ENCODE measurements around the gene GCGR.

GCGR gene

DNA sequence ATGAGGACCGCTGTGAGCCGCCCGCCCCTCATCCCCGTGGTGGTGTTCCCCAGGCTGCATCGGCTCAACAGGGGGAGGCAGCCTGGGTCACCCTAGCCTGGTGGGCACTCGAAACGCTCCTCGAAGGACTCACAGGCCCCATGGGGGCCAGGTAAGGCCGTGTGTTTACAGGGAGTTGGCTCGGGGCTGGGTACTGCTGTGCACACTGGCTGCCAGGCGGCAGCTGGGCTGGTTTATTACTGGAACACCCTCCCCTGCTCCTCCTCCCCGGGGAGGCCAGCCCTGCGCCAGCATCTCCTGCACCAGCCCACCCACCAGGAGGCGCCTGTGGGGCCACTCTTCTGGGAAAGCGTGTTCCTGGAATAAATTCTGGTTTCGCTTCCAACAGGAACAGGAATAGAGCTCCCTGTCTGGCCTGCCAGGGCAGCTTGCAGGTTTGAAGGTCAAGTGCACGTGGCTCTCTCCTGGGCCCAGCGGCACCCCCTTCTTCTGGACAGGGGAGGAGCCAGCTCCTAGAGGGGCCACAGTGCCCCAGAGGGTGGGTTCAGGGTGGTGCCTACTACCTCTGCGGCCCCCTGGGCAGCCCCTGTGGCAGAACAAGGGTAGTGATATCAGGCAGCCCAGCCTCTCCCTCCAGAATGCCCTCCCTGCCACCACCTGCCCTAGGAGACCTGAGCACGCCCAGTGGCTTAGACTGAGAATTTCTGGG is 17.8 kb downstream of the GCGR start:
- Mint-ChIP-seq H3K27ac (no peak overlapping the region), H3K36me3 (peaks cover 2% of the 10 kb centered on the region), H3K27me3 (peaks cover 4% of the 10 kb centered on the region), H3K9me3 (ENCODE audit: low read depth) (no peaks in the 10 kb centered on the region), H3K4me1 (ENCODE audit: low read depth) (no peaks in the 10 kb centered on the region), H3K4me3 (no peak overlapping the region)

DNA sequence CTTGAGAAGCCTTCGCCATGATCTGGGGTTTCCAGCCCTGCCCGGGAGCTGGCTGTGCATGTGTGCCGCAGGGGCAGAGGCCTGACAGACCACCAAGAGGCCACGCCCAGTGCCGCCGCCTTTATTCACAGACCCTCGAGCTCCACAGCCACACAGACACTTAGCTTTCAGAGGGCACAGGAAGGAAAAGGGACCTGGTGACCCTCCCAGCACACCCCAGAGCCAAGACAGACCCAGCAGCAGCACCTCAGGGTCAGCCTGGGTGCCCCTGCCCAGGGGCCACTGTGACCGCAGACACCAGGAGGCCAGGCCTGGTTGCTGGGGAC is 18.3 kb downstream of the GCGR start:
- Mint-ChIP-seq H3K36me3 (peaks cover 2% of the 10 kb centered on the region), H3K4me3 (no peak overlapping the region), H3K4me1 (ENCODE audit: low read depth) (no peaks in the 10 kb centered on the region), H3K27me3 (peaks cover 2% of the 10 kb centered on the region), H3K9me3 (ENCODE audit: low read depth) (no peaks in the 10 kb centered on the region), H3K27ac (no peak overlapping the region)

DNA sequence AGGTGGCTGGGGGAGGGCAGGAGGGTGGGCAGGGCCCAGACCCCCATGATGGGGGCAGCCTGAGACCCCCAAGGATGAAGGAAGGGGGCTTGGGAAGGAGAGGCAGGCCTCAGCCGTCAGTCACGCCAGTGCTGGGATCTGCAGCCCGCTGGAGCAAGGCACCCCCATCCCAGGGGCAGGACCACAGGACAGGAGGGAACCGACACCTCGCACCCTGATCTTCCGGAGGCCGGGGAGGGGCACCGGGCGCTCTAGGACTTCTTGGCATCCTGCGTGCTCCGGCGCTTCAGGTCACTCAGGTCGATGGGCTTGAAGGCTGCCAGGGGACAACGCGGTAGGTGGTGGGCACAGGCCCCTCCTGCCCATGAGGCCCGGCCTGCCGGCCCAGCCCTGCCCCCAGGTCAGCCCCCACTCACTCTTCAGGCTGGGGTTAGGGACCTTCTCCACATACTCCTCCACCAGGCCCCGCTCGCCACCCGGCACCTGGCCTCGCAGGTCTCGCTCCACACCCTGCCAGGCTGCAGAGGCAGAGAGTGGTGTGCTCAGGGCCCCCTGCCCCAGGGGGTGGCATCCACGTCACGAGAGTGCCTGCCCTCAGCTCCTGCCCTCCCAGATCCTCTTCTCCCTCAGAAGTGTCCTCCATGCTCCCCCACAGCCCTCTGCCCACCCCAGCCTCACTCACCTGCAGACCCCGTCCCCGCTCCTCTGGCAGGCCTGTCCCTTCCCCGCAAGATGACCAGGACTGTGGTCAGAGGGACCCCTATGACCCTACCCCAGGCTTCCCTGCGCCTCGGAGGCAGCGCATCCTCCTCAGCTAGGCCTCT is 19.3 kb downstream of the GCGR start:
- peaks cover 2% of the 10 kb centered on the region for H3K36me3 Mint-ChIP-seq
- no peaks in the 10 kb centered on the region for H3K4me1 Mint-ChIP-seq (ENCODE audit: low read depth)
- H3K27me3 Mint-ChIP-seq = peaks cover 2% of the 10 kb centered on the region

DNA sequence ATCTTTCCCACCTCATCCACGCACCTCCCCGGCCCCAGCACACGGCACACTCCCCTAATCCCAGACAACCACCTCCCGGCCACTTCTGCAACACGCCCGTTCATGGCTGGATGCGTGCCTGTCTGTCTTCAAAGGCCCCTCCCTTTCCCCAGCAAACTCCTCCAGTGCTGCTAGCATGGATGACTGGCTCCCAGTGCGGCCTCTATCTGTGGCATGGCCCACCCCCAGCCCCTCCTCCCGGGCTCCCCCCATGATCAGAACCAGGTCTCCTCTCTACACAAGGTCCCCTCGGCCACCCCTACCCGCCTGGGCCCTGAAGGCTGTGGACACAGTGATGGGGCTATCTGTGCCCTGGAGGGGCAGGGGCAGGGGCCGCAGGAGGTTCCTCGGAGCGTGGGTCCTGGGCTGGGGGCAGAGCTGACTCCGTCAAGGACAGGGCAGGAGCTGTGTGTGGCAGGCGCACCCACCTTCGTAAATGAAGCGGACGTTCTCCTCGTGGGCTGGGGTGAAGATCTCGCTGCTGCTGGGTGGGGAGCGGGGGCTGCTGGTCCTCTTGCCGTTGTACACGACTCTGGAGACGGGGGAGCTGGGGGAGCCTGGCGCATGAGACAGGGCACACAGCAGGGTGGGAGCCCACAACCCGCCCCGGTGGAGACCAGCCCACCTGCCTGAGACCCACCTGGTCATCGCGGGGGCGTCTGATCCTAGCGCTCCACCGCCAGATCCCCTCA is 20.0 kb downstream of the GCGR start:
- peaks cover 2% of the 10 kb centered on the region for H3K36me3 Mint-ChIP-seq
- no peaks in the 10 kb centered on the region for H3K9me3 Mint-ChIP-seq (ENCODE audit: low read depth)
- no peaks in the 10 kb centered on the region for H3K27me3 Mint-ChIP-seq
- H3K4me1 Mint-ChIP-seq (ENCODE audit: low read depth) = no peaks in the 10 kb centered on the region
- H3K4me3 Mint-ChIP-seq = no peak overlapping the region
- H3K27ac Mint-ChIP-seq = no peak overlapping the region

More for the DNA sequence above, 19.3 kb downstream of the GCGR start:
- Mint-ChIP-seq H3K4me3 (no peak overlapping the region), H3K9me3 (ENCODE audit: low read depth) (no peaks in the 10 kb centered on the region), H3K27ac (no peak overlapping the region)

DNA sequence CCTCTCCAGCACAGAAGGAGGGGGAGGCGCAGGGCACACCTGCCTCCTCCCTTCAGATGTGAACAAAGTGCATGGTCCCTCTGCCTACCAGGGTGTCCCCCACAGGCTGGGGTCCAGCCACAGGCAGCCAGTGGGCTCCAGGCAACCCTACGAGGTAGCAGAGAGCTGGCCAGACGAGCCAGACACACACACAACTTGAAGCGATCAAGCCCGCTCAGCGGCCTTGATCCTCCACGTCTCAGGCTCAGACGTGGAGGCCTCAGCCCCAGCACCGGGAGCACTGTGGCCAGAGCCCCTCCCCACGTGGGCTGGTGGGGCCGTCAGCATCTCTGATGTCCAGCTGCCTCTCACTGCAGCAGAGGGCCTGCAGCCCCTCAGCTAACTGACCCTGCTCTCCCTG is 20.6 kb downstream of the GCGR start:
- Mint-ChIP-seq H3K4me3 (no peak overlapping the region), H3K4me1 (ENCODE audit: low read depth) (peaks cover under 1% of the 10 kb centered on the region), H3K27ac (no peak overlapping the region), H3K9me3 (ENCODE audit: low read depth) (no peaks in the 10 kb centered on the region), H3K36me3 (peaks cover 2% of the 10 kb centered on the region), H3K27me3 (no peaks in the 10 kb centered on the region)

DNA sequence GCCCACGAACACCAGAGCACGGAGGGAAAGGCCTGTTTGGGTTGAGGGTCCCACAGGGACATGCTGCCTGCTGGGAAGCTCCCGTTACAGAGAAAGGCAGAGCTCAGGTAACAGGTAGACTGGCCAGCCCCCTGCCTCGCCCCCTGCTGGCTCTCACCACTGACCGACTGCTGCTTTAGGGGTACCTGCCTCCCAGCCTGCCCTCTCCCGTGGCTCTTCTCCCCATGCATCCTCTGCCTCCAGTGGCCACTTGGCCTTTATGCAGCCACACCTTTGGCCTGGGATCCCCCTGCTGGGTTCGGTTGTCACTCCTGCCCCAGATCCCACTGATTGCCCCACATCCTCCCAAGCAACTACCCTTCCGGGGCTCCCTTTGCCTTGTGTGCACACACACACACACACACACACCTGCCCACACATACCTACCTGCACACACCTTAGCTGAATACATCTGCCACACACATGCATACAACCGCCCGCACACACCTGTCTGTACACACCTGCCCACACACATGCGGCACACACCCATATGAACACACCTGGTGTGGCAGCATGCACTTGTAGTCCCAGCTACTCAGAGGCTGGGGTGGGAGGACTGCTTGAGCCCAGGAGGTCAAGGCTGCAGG is 22.0 kb downstream of the GCGR start:
- Mint-ChIP-seq H3K27me3 (no peaks in the 10 kb centered on the region), H3K9me3 (ENCODE audit: low read depth) (no peaks in the 10 kb centered on the region), H3K36me3 (peaks cover 2% of the 10 kb centered on the region), H3K4me3 (no peak overlapping the region), H3K4me1 (ENCODE audit: low read depth) (peaks cover 2% of the 10 kb centered on the region), H3K27ac (no peak overlapping the region)

DNA sequence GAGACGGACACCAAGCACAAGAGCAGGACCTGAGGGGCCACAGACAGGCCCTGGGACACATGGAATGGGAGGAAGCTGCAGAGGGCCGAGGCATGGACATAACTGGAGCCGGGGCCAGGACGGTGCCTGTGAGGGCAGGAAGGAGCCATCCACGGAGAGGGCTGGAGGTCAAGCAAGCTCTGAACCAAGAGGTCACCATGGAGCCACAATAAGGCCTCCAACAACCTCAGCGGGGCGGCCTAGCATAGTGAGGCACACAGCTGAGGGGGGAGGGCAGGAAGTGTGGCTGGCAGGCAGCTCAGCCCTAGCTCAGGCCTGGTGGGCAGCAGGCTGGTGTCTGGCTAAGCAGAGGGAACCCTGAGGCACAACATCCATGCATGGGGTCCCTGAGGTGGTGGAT is 24.7 kb downstream of the GCGR start:
- H3K36me3 Mint-ChIP-seq = peaks cover under 1% of the 10 kb centered on the region
- H3K4me1 Mint-ChIP-seq (ENCODE audit: low read depth) = peaks cover 17% of the 10 kb centered on the region
- H3K27ac Mint-ChIP-seq = no peak overlapping the region
- H3K27me3 Mint-ChIP-seq = no peaks in the 10 kb centered on the region
- no peaks in the 10 kb centered on the region for H3K9me3 Mint-ChIP-seq (ENCODE audit: low read depth)
- no peak overlapping the region for H3K4me3 Mint-ChIP-seq

DNA sequence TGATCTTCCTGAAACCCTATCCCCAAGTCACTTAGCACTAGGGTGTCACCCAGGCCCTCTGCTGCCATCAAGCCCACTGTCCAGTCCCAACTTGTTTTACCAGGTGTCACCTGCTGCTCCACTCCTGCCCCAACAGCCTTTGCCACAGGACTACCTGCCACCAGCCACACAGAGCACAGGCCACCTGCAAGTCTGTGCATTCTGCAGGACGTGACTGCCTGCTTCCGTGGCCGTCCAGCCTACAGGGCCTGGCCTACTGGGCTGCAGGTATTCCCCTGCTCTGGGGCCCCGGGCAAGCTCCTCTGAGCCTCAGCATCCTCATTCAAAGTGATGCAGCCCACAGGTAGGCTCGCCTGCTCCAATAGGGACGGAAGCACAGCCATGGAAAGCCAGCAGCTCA is 25.9 kb downstream of the GCGR start:
- peaks cover 19% of the 10 kb centered on the region for H3K4me1 Mint-ChIP-seq (ENCODE audit: low read depth)
- H3K4me3 Mint-ChIP-seq = peak overlapping the region; percentile 10
- no peaks in the 10 kb centered on the region for H3K27me3 Mint-ChIP-seq
- H3K36me3 Mint-ChIP-seq = no peaks in the 10 kb centered on the region
- H3K9me3 Mint-ChIP-seq (ENCODE audit: low read depth) = no peaks in the 10 kb centered on the region
- H3K27ac Mint-ChIP-seq = no peak overlapping the region

DNA sequence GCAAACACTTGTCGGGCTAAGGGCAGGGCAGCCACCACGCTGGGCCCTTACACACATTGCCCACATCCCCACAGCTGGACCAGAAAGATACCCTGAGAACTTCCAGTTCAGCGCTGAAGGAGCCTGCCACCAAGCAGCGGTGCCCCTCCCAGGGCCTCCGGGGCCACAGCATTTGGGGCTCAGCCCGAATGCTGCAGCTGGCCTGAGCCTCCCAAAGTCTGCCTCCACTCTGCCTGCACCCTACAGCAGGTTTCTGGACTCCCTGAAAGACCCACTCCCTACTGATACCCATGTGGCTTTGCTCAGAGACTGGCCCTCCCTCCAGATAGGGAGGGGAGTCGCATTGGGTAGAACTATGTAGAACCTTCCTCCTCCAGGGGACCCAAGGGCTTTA is 27.6 kb downstream of the GCGR start:
- H3K27me3 Mint-ChIP-seq = no peaks in the 10 kb centered on the region
- H3K36me3 Mint-ChIP-seq = no peaks in the 10 kb centered on the region
- H3K4me1 Mint-ChIP-seq (ENCODE audit: low read depth) = peaks cover 19% of the 10 kb centered on the region
- peak overlapping the region; percentile 94 for H3K27ac Mint-ChIP-seq
- peak overlapping the region; percentile 96 for H3K4me3 Mint-ChIP-seq
- H3K9me3 Mint-ChIP-seq (ENCODE audit: low read depth) = no peaks in the 10 kb centered on the region

DNA sequence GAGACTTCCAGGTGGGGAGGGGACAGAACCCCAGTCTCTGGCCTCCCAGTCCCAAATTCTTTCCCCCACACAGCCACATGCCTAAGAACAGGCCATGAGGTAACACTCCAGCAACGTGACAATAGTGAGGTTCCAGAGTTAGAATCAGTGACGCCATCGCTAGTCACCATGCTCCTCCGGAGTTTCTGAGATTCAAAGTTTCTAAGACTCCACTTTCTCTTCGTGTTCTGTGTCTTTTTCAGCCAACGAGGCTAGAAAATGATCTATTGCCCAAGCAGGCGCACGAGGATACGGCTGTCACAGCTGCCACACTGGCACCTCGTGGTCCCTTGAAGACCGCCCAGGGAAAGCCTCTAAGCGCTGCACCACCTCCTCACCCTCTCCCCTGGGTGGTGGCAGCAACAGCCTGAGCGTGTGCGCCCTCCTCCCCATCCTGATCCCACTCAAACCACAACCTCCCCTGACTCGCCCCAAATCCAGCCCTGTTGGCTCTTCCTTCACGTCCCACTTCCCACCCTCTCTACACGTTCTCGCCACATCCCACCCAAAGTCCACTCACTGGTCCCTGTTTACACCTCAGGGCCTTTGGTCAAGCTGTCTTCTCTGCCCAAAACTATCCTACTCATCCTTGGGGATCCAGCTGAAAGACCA is 28.1 kb downstream of the GCGR start:
- H3K9me3 Mint-ChIP-seq (ENCODE audit: low read depth) = no peaks in the 10 kb centered on the region
- no peaks in the 10 kb centered on the region for H3K27me3 Mint-ChIP-seq
- H3K36me3 Mint-ChIP-seq = no peaks in the 10 kb centered on the region
- peak overlapping the region; percentile 94 for H3K27ac Mint-ChIP-seq
- H3K4me1 Mint-ChIP-seq (ENCODE audit: low read depth) = peaks cover 19% of the 10 kb centered on the region
- H3K4me3 Mint-ChIP-seq = peak overlapping the region; percentile 96

DNA sequence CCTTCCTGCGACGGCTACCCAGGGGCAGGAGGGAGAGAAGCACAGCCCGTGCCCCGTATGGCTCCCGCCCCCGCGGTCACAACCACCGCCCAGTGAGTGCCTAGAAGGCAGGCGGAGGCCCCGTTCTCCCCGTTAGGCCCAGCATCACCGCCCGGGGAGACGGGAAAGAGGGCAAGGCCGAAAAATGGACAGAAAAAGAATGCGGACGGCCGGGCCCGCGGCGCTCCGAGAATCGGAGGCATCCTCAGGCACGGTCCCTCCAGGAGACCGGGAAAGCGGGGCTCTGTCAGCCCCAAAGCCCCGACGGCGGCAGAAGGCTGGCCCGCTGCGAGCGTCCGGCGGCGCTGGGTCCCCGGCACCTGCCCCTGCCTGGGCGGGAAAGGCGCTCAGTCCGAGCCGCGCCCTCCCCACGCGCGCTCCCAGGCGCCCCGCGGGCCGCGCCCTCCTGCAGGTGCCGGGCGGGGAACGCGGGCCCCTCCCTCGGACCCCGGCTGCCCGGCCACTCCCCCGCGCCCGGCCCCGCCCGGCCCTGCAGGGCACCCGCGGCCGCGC is 28.7 kb downstream of the GCGR start:
- H3K4me1 Mint-ChIP-seq (ENCODE audit: low read depth) = peaks cover 19% of the 10 kb centered on the region
- peak overlapping the region; percentile 94 for H3K27ac Mint-ChIP-seq
- peak overlapping the region; percentile 96 for H3K4me3 Mint-ChIP-seq
- H3K9me3 Mint-ChIP-seq (ENCODE audit: low read depth) = no peaks in the 10 kb centered on the region
- no peaks in the 10 kb centered on the region for H3K27me3 Mint-ChIP-seq
- H3K36me3 Mint-ChIP-seq = no peaks in the 10 kb centered on the region

DNA sequence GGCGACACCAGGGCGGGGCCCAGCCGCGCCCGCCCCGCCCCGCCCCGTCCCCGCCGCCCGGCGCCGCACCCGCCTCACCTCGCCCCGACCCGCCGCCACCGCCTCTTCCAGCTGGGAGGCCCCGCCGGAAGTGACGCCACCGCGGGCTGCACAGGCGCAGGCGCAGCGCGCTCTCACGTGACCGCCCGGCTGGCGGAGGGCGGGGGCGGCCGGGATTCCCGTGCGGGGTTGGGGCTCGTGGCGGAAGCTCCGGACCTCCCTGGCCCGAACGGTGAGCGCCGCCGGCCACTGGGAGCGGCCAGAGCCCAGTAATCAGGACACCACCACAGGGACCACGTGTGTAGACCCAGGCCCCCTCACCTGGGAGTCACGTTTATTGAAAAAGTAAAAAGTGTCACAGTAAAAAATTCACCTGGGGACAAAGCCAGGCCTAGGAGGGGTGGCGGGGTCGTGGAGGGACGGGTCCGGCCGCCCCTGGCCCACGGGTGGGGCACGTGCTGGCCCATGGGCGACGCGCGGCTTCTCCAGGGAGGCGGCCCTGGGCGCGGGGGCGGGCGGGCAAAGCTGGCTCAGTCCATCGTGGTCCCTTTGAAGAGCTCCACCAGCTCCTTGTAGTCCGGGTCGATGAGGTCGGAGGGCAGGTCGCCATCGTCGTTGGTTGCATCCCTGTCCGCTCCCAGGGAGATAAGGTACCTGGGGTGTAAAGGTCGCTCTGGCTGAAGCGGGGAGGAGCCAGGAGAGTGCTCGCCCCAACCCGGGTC is 29.4 kb downstream of the GCGR start, which contains the start of gene MCRIP1:
Gene MCRIP1, minus strand, starts transcription at position 132 of the 761 bp plus-strand sequence. CDS start 8,785 bp downstream, outside the sequence.
- peak within 1 kb of the TSS; percentile 94 for H3K27ac Mint-ChIP-seq
- H3K27me3 Mint-ChIP-seq = no peaks in the 10 kb centered on the region
- H3K36me3 Mint-ChIP-seq = no peaks in the 10 kb centered on the region
- H3K4me1 Mint-ChIP-seq (ENCODE audit: low read depth) = peaks cover 19% of the 10 kb centered on the region
- peak within 1 kb of the TSS; percentile 96 for H3K4me3 Mint-ChIP-seq
- no peaks in the 10 kb centered on the region for H3K9me3 Mint-ChIP-seq (ENCODE audit: low read depth)

DNA sequence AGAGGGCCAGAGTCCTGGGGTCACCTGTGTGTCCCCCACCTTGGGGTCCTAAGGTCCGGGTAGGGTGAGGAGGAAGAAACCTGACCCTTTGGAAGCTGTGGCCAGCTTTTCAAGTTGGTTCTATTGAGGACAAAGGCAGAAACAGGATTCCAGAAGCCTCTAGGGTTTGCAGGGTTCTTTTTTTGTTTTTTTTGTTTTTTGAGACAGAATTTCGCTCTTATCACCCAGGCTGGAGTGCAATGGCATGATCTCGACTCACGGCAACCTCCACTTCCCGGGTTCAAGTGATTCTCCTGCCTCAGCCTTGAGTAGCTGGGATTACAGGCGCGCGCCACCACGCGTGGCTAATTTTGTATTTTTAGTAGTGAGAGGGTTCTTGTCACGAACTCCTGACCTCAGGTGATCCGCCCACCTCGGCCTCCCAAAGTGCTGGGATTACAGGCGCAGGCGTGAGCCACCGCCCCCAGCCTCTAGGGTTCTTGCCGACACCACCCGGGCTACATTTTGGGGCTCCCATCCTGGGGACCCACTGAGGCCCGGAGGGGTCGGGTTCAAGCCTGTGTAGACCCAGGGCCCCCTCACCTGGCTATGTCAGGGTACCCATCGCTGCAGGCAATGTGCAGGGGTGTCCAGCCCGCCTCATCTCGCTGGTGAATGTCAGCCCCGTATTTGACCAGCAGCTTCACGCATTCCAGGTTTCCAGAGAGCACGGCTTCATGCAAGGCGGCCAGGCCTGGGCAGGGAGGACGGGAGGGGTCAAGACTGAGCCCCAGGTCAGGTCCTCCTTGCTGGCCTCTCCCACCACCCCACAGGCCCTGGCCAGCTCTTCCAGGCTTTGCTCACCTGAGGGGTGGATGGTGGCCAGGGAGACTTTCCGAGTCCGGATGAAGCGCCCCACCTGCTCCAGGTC is 30.2 kb downstream of the GCGR start:
- Mint-ChIP-seq H3K4me3 (peak overlapping the region; percentile 87), H3K9me3 (ENCODE audit: low read depth) (no peaks in the 10 kb centered on the region), H3K36me3 (no peaks in the 10 kb centered on the region), H3K27ac (peak overlapping the region; percentile 89), H3K4me1 (ENCODE audit: low read depth) (peaks cover 19% of the 10 kb centered on the region), H3K27me3 (no peaks in the 10 kb centered on the region)
